Placental epithelial cell (primary cell): Measurements from ENCODE around the gene MBD6. TPM values are rescaled to one million over a fixed set of nuclear protein-coding genes. Genes with fewer than 3 reads are reported as not detected.

Experiments used
- small RNA-seq: library from RNA; depleted of rRNA; stranded (forward); fragments of <200 nt; gene quantifications from one replicate; pipeline ENCODE3, GENCODE V24; 2012
- total RNA-seq: library from RNA; depleted of rRNA; stranded (reverse); fragments of >200 nt; gene quantifications from 2 replicates; pipeline ENCODE4 v1.2.3, GENCODE V29; 2012

MBD6 gene, protein sequence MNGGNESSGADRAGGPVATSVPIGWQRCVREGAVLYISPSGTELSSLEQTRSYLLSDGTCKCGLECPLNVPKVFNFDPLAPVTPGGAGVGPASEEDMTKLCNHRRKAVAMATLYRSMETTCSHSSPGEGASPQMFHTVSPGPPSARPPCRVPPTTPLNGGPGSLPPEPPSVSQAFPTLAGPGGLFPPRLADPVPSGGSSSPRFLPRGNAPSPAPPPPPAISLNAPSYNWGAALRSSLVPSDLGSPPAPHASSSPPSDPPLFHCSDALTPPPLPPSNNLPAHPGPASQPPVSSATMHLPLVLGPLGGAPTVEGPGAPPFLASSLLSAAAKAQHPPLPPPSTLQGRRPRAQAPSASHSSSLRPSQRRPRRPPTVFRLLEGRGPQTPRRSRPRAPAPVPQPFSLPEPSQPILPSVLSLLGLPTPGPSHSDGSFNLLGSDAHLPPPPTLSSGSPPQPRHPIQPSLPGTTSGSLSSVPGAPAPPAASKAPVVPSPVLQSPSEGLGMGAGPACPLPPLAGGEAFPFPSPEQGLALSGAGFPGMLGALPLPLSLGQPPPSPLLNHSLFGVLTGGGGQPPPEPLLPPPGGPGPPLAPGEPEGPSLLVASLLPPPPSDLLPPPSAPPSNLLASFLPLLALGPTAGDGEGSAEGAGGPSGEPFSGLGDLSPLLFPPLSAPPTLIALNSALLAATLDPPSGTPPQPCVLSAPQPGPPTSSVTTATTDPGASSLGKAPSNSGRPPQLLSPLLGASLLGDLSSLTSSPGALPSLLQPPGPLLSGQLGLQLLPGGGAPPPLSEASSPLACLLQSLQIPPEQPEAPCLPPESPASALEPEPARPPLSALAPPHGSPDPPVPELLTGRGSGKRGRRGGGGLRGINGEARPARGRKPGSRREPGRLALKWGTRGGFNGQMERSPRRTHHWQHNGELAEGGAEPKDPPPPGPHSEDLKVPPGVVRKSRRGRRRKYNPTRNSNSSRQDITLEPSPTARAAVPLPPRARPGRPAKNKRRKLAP
- 9.1 and 9.4 TPM in 2 replicates for total RNA-seq

DNA sequence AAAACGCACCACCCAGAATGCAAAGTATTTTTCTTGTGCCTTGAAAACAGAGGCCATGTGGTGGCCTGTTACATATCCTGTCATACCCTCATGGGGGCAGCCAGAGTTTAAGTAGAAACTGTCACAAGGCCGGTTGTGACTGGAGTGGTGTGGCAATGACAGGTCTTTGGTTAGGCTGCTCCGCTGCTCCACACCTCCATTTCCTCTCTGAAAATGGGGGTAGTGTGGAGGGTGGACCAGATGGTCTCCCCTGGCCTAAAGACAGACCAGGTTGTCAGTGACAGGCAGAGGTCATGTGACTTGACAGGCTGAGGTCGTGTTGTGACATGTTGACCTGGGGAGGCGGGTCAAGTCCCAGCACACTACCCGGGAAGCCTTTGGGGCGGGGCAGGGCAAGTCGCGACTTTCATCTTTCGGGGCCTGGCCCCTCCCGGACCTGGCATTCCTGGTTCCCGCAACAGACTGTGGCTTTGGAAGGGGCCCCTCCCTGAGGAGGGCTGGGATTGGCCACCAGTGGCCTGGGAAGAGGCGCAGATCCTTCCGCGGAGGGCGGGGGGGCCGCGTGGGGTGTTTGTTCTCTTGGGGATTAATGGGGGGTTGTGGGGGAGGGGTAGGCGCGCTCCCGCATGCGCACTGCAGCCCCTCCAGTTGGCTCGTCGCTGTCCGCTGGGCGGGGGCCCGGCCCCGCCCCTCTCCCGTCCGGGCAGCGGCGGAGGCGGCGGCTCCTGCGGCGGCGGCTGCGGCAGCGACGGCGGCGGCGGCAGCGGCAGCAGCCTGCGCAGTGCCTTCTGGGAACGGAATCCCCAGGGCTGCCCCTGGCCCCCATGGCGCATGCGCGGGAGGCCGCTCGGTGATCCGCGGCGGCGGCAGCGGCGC is at the start of gene MBD6:
MBD6 (plus strand) TSS at position 814 of the 876 bp plus-strand sequence. CDS start 1,480 bp downstream, outside the sequence.

DNA sequence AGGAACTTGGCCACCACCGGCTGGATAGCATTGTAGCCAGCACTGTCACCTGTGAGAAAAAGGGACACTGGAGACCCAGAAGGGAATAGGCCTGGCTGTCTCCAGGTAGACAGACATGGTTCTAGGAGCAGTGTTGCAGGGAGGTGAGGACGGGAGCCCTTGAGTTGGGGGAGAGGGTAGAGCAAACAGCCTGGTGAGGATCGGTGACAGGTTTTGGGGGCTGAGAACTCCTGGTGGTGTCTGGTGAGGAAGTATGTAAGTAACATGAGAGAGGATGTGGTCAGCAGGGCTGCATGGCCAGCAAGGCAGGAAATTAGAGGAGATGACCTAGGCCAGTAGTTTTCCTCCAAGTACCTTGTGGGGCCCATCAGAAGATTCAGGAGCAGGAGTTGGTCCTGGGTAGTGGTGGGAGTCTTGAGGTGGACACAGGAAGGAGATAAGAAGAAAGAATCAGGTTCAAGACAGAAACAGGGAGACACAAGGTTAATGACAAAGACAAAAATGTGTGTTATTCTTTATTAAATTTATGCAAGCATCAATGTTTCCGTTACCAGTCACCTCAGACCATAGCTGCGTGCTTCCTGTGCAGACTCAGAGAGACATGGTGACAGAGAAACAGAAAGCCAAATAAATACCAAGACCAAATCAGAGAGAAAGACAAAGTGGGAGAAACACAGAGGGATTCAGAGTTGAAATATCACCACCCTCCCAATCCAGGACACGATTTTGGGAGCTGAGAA is 43.1 kb upstream of the MBD6 start, which contains the start of gene ARHGAP9:
ARHGAP9 (minus strand) TSS at position 491 of the 740 bp plus-strand sequence; CDS start at position 31, 460 bp downstream.

DNA sequence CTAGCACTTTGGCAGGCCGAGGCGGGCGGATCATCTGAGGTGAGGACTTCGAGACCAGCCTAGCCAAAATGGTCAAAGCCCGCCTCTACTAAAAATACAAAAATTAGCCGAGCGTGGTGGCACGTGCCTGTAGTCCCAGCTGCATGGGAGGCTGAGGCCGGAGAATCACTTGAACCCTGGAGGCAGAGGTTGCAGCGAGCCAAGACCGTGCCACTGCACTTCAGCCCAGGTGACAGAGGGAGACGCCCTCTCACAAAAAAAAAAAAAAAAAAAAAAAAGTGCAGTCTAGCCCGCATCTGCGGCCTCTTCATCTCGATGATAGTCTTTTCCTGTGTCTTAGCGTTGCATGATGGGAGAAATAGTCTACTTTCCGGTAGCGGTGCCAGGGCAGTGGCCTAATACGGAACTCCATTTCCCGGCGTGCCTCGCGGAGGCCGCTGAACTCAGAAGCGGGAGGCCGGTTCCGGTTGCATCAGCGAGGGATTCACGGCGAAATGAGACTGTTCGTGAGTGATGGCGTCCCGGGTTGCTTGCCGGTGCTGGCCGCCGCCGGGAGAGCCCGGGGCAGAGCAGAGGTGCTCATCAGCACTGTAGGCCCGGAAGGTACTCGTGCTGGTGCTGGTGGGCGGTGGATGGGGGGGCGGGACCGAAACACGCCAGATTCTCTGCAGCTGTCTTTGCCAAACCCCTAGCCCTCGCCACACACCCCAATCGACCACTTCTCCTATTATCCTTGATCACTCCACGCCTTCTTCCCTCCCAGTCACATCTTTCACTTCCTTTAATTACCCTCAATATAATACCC is 34.8 kb upstream of the MBD6 start, which contains the start of gene MARS1:
MARS1 (plus strand) TSS at position 472 of the 805 bp plus-strand sequence; CDS start at position 495, 23 bp downstream.

DNA sequence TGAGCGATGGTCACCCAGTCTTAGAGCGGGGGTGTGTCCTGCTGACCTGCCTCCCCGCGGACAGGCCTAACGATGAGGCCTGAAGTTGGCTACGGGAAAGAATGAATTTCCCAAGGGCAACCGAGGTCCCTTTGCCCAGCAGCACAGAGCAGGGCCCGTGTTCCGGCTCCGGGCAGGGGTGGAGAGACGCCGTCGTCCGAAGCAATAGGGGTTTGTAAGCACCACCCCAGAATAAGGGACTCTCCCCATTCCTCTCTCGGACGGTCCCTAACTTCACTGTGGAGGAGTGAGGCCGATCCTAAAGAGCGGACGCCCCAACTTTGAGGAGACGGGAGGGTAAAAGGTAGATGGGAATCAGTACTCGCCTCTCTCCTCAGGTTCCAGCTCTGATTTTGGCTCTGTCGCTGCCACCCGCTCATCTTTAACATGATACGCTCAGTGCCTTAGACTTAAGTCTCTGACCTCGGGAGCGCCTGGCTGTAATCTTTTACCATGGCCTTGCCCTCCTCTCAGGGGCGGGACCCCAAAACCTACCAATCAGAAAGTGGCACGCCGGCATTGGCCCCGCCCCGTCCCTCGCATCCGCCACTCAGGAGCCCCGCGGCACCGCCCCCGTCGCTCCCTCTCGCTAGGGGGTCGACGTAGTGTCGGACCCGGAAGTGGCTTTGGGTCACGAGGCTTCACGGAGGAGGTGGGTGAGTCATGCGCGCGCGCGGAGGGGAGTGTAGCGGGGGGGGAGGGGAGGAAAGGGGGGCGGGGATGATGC is 2.4 kb upstream of the MBD6 start, which contains the start of gene DDIT3:
DDIT3 (minus strand) TSS at position 462 of the 766 bp plus-strand sequence. CDS start 3,108 bp downstream, outside the sequence.

DNA sequence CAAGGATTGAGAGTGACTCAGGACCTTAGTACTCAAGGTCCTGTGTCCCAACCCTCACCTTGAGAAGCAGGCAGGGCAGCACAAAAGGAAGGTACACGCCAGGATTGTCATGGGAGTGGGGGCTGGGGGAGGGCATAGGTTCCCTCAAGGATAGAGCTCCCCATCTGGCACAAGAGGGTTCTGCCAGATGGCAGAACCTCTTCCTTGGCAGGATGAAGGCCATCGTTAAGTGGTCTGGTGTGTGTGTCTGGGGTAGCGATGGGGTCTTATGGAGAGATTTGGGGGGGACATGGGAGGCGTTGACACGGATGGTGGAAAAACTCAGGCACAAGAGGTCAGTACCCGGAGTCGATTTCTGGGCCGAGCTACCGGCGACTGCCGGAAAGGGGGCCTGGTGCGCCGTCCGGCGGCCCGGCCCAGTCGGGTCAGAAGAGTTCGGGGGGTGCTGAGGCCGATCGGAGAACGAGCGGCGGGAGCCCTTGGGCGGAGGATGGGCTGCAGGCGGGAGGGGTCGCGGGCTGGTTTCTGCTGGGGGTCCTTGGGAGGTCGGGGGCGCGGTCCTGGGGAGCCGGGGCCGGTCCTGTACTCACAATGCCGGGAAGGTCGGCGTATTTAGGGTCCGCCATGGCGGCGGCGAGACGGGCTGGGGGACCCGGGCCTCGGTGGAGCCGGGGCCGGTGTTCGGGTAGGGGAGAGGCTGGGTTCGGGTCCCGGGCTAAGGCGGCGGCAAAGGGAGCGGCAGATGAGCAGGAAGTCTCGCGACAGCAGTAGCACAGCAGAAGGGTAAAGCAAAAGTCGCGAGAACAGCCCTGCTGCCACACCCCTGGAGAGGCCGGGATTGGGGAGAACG is 24.0 kb downstream of the MBD6 start, which contains the start of gene DCTN2:
DCTN2 (minus strand) TSS at position 755 of the 850 bp plus-strand sequence; CDS start at position 626, 129 bp downstream.

DNA sequence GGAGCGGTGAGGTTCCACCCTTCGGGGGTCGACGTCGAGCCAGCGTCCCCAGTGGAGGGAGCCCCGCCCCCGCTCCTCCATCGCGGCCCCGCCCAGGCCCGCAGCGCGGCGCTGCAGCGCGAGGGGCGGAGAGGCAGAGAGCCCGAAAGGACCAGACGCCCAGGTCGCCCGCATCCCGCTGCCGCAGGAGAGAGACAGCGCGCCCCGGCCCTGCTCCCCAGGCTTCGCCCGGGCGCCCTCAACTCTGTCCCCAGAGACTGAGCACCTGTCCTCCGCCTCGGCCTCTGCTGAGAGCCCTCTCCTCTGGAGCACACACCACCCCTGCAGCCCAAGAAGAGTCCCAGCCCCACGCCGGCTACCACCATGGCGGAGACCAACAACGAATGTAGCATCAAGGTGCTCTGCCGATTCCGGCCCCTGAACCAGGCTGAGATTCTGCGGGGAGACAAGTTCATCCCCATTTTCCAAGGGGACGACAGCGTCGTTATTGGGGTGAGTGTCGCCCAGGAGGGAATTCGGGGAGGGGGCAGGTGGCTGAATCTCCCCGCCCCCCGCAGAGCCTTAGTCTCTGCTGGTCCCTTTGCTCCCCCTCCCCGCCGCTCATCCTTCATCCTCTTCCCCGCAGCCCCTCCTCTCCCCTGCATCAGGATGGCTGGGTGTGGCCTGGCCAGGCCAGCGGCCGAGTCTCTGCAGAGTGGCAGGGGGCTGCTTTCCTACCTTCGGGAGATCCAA is 27.5 kb downstream of the MBD6 start, which contains the start of gene KIF5A:
KIF5A (plus strand) TSS at position 136 of the 732 bp plus-strand sequence; CDS start at position 364, 228 bp downstream.

Small RNA genes within 50 kb of the gene (small RNA-seq; reads per million reads assigned to genes)
- 0.09 reads per million for gene MIR616

Other genes with a start within 250 kb of the MBD6 start
- gene R3HDM2, start 91.8 kb upstream of the MBD6 start, total RNA-seq = 16.3 and 20.4 TPM in 2 replicates
- not detected in 2 replicates for gene INHBC, start 88.0 kb upstream of the MBD6 start, total RNA-seq
- gene INHBE, start 67.5 kb upstream of the MBD6 start, total RNA-seq = not detected in 2 replicates
- gene GLI1, start 63.0 kb upstream of the MBD6 start, total RNA-seq = 0.39 and 0.76 TPM in 2 replicates
- gene ARHGAP9, start 43.0 kb upstream of the MBD6 start, total RNA-seq = under 0.01 TPM in 1 of 2 replicates, not detected in the other
- 64.0 and 144 TPM in 2 replicates for gene MARS1, start 34.8 kb upstream of the MBD6 start, total RNA-seq
- 9.5 and 20.0 TPM in 2 replicates for gene DDIT3, start 2.3 kb upstream of the MBD6 start, total RNA-seq
- gene DCTN2, start 24.4 kb downstream of the MBD6 start, total RNA-seq = 127 and 153 TPM in 2 replicates
- gene KIF5A, start 27.2 kb downstream of the MBD6 start, total RNA-seq = under 0.01 and 0.11 TPM in 2 replicates
- gene PIP4K2C, start 68.4 kb downstream of the MBD6 start, total RNA-seq = 24.7 and 93.9 TPM in 2 replicates
- gene DTX3, start 82.0 kb downstream of the MBD6 start, total RNA-seq = 16.1 and 20.0 TPM in 2 replicates
- 6.0 and 22.4 TPM in 2 replicates for gene ARHGEF25, start 88.6 kb downstream of the MBD6 start, total RNA-seq
- gene B4GALNT1, start 110.4 kb downstream of the MBD6 start, total RNA-seq = 0.22 and 0.39 TPM in 2 replicates
- gene OS9, start 171.3 kb downstream of the MBD6 start, total RNA-seq = 214 and 236 TPM in 2 replicates
- 0.33 and 0.39 TPM in 2 replicates for gene AGAP2, start 215.9 kb downstream of the MBD6 start, total RNA-seq
- gene TSPAN31, start 222.2 kb downstream of the MBD6 start, total RNA-seq = 51.8 and 80.0 TPM in 2 replicates
- 150 and 200 TPM in 2 replicates for gene CDK4, start 229.5 kb downstream of the MBD6 start, total RNA-seq
- 1.8 and 2.0 TPM in 2 replicates for gene MARCHF9, start 232.3 kb downstream of the MBD6 start, total RNA-seq
- gene CYP27B1, start 244.3 kb downstream of the MBD6 start, total RNA-seq = 2.9 and 3.9 TPM in 2 replicates
- gene METTL1, start 249.3 kb downstream of the MBD6 start, total RNA-seq = 4.7 and 6.6 TPM in 2 replicates
- gene EEF1AKMT3, start 249.8 kb downstream of the MBD6 start, total RNA-seq = 6.3 and 6.6 TPM in 2 replicates